HCT116 (cell line): ENCODE data around the gene NEURL1. TPM values are rescaled to one million over a fixed set of nuclear protein-coding genes. Genes with fewer than 3 reads are reported as not detected.

Experiments used
- ATAC-seq: fragments of 200-7000 bp; cut with Tn5 transposase; 2 replicates; pipeline ENCODE4 v1.9.1; 2020; ENCODE audit warnings: mild to moderate bottlenecking, moderate library complexity
- BruUV-seq: library from RNA; stranded (reverse); fragments of 400-500 nt; replicated peaks from 2 replicates; lab custom pipeline; 2021; lab: Mats Ljungman, UMichigan
- CTCF ChIA-PET: fragments of 300-600 bp; sonication (Branson Sonifier 250); formaldehyde crosslinking; loops from one replicate; lab custom pipeline; 2021; ENCODE audit warnings: antibody characterized with exemption; lab: Charles Lee
- POLR2A ChIA-PET: fragments of 300-600, 350-600 bp; sonication (Branson Sonifier 250); formaldehyde crosslinking; loops from one replicate; lab custom pipeline; 2021; ENCODE audit warnings: antibody characterized with exemption; lab: Charles Lee
- RAD21 ChIA-PET, 2 experiments: fragments of 300-600 bp; sonication (Branson Sonifier 250); formaldehyde crosslinking; loops; one replicate each; lab custom pipeline; 2023; ENCODE audit warnings: low total read pairs in 2 of 2; ENCODE audit not compliant: uncharacterized antibody in 2 of 2, unreplicated experiment in 2 of 2, low non-redundant PET in 1 of 2; lab: Charles Lee
- DNase-seq: peaks from one replicate; pipeline ENCODE4 v3.0.0-alpha.2; 2010; ENCODE audit warnings: low read depth, low spot score
- H2AFZ ChIP-seq: fragments of 200-600 bp; shearing (Covaris generic), sonication (generic); 2 replicates; pipeline ENCODE4 v1.6.1; 2017; ENCODE audit warnings: low read depth, mixed run types, mixed read lengths, antibody characterized with exemption, low read length; ENCODE audit not compliant: poor library complexity, severe bottlenecking
- H3K27ac ChIP-seq: 2 replicates; pipeline ENCODE4 v1.5.1; 2012; ENCODE audit warnings: low read depth, low read length
- H3K27me3 ChIP-seq: fragments of 200-600 bp; sonication (generic); 2 replicates; pipeline ENCODE4 v1.6.1; 2016; ENCODE audit warnings: mixed run types, low read length, mixed read lengths; ENCODE audit not compliant: insufficient read depth
- H3K36me3 ChIP-seq, 2 experiments: fragments of 200-500 bp in 1 of 2; fragments of 200-600 bp in 1 of 2; sonication (Bioruptor generic) in 1 of 2; sonication (generic) in 1 of 2; 2 replicates each; pipeline versions ENCODE4 v1.5.1 to v1.6.1; 2014 to 2016; ENCODE audit warnings: low read length in 2 of 2, inconsistent platforms in 1 of 2, mixed read lengths in 1 of 2, mixed run types in 1 of 2; ENCODE audit not compliant: insufficient read depth in 2 of 2, control insufficient read depth in 1 of 2
- H3K4me1 ChIP-seq, 2 experiments: fragments of 200-600 bp in 1 of 2; sonication (generic) in 1 of 2; 2 replicates each; pipeline versions ENCODE4 v1.5.1 to v1.6.1; 2012 to 2017; ENCODE audit warnings: low read length in 2 of 2, inconsistent platforms in 1 of 2, mild to moderate bottlenecking in 1 of 2, mixed read lengths in 1 of 2, mixed run types in 1 of 2, moderate library complexity in 1 of 2; ENCODE audit not compliant: insufficient read depth in 2 of 2, control insufficient read depth in 1 of 2
- H3K4me2 ChIP-seq: fragments of 200-600 bp; sonication (generic); 2 replicates; pipeline ENCODE4 v1.6.1; 2017; ENCODE audit warnings: mixed run types, low read length, mixed read lengths
- H3K4me3 ChIP-seq, 2 experiments: fragments of 200-600 bp in 1 of 2; sonication (generic) in 1 of 2; replicated peaks in 1 of 2; 2 replicates each; pipeline ENCODE4 v1.5.1; 2011 to 2016; ENCODE audit warnings: low read length in 2 of 2, control low read depth in 1 of 2, low read depth in 1 of 2, mild to moderate bottlenecking in 1 of 2, mixed read lengths in 1 of 2, mixed run types in 1 of 2
- H3K79me2 ChIP-seq: fragments of 200-600 bp; sonication (generic); 2 replicates; pipeline ENCODE4 v1.6.1; 2017; ENCODE audit warnings: mild to moderate bottlenecking, mixed run types, low read length, moderate library complexity, mixed read lengths; ENCODE audit not compliant: insufficient read depth
- H3K9ac ChIP-seq: fragments of 200-600 bp; sonication (generic); 2 replicates; pipeline ENCODE4 v1.6.1; 2016; ENCODE audit warnings: low read length, mixed read lengths
- H3K9me2 ChIP-seq: fragments of 200-600 bp; sonication (generic), shearing (Covaris generic); 2 replicates; pipeline ENCODE4 v1.6.1; 2017; ENCODE audit warnings: mixed run types, mild to moderate bottlenecking, moderate library complexity; ENCODE audit not compliant: insufficient read depth
- H3K9me3 ChIP-seq, 2 experiments: fragments of 200-500 bp in 1 of 2; fragments of 200-600 bp in 1 of 2; sonication (Bioruptor generic) in 1 of 2; sonication (generic) in 1 of 2; 2 replicates each; pipeline ENCODE4 v1.6.1; 2014 to 2017; ENCODE audit warnings: low read length in 2 of 2, mixed read lengths in 2 of 2, inconsistent platforms in 1 of 2, low read depth in 1 of 2, mild to moderate bottlenecking in 1 of 2, mixed run types in 1 of 2, moderate library complexity in 1 of 2; ENCODE audit not compliant: control insufficient read depth in 1 of 2, insufficient read depth in 1 of 2
- H4K20me1 ChIP-seq: fragments of 200-600 bp; sonication (generic), shearing (Covaris generic); 2 replicates; pipeline ENCODE4 v1.6.1; 2017; ENCODE audit warnings: mixed run types, mild to moderate bottlenecking, moderate library complexity; ENCODE audit not compliant: insufficient read depth
- ATF3 ChIP-seq: IDR thresholded peaks from 2 replicates; pipeline ENCODE4 v1.6.1; 2012
- CBX3 ChIP-seq: IDR thresholded peaks from 2 replicates; pipeline ENCODE4 v1.6.1; 2012; ENCODE audit warnings: low read depth
- EZH2 ChIP-seq: fragments of 200-600 bp; sonication (generic); IDR thresholded peaks from 2 replicates; pipeline ENCODE4 v1.6.1; 2017; ENCODE audit warnings: antibody characterized with exemption, mixed run types
- EZH2phosphoT487 ChIP-seq: fragments of 200-600 bp; IDR thresholded peaks from 2 replicates; pipeline ENCODE4 v1.6.1; 2018; ENCODE audit warnings: antibody characterized with exemption, borderline replicate concordance
- FOSL1 ChIP-seq: IDR thresholded peaks from 2 replicates; pipeline ENCODE4 v1.6.1; 2012; ENCODE audit warnings: low read depth
- JUND ChIP-seq: IDR thresholded peaks from 2 replicates; pipeline ENCODE4 v1.6.1; 2012
- SP1 ChIP-seq: IDR thresholded peaks from 2 replicates; pipeline ENCODE4 v1.6.1; 2012; ENCODE audit warnings: low read depth
- YY1 ChIP-seq: IDR thresholded peaks from 2 replicates; pipeline ENCODE4 v1.6.1; 2011; ENCODE audit warnings: low read length, low read depth, moderate library complexity, mild to moderate bottlenecking; ENCODE audit not compliant: insufficient replicate concordance; ENCODE audit errors: extremely low read depth
- intact Hi-C: fragments of 100-400 bp; cut with micrococcal nuclease; formaldehyde crosslinking; loops from 2 replicates; pipeline ENCODE4 v1.10.0; 2022
- total RNA-seq: library from RNA; stranded (reverse); gene quantifications from one replicate; pipeline ENCODE4 v1.2.1, GENCODE V29; 2021; ENCODE audit not compliant: unreplicated experiment

Gene NEURL1
- total RNA-seq, 1 experiment from 2014 or later: 1.4 TPM

DNA sequence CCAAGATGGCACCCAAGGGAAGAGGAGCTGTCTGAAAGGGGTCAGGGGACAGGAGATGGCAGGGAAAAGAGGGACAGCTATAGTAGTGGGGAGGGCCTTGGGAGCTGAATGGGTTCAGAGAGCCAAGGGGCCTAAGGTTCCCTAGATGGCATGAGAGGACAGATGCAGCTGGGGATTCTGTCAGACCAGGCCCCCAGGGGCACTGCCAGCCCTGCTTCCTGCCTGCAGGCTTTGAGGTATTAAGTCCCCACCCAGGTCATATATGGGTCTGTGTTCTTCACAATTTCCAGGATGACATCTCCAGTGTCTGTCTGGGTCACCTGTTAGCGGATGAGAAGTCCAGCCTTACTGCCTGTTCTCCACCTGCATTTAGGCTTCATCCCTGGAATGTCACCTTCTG lies 56.7 kb downstream of the NEURL1 start:
- no peak overlapping the region for H3K9ac ChIP-seq
- no peaks in the 10 kb centered on the region for H3K36me3 ChIP-seq
- no peaks in the 10 kb centered on the region for H3K9me2 ChIP-seq
- no peak for ATAC-seq
- H2AFZ ChIP-seq: no peak overlapping the region
- H3K27me3 ChIP-seq: no peaks in the 10 kb centered on the region
- H3K9me3 ChIP-seq: no peaks in the 10 kb centered on the region
- H3K4me3 ChIP-seq: no peak overlapping the region
- ChIA-PET RAD21 (no interaction called here), CTCF (no interaction called here)
- intact Hi-C loops: no loop called here
- no TSS peak for BruUV-seq
- H3K27ac ChIP-seq: no peak overlapping the region
- no peaks in the 10 kb centered on the region for H4K20me1 ChIP-seq
- no peak for DNase-seq
- H3K4me1 ChIP-seq: peaks cover 4 to 16% of the 10 kb centered on the region in 2 experiments; a peak in 3 of 4 replicates
- no peaks in the 10 kb centered on the region for H3K79me2 ChIP-seq
- no peak for TF ChIP-seq SP1
- no peak for TF ChIP-seq ATF3
- TF ChIP-seq YY1: no peak
- TF ChIP-seq, all 23 proteins: peak for 0
- POLR2A ChIA-PET: no interaction called here
- no peak overlapping the region for H3K4me2 ChIP-seq

- RAD21 ChIA-PET: no interaction called here
- no peaks in the 10 kb centered on the region for H3K9me2 ChIP-seq
- TF ChIP-seq SP1 (no peak), EZH2phosphoT487 (no peak), EZH2 (no peak), FOSL1 (no peak), CBX3 (no peak), ATF3 (no peak), JUND (no peak)
- TF ChIP-seq, all 23 proteins: peak for 0
- intact Hi-C loops: no loop called here
- H3K9me3 ChIP-seq: no peaks in the 10 kb centered on the region
- CTCF ChIA-PET: interaction anchor here (0.6 to 1.9 kb wide), 4 partner anchors 9 to 13 kb away, joined by 3 to 4 read pairs (median 3); no protein-coding TSS in a partner anchor
- no peak overlapping the region for H3K9ac ChIP-seq
- BruUV-seq: no TSS peak
- no peak overlapping the region for H3K27ac ChIP-seq
- H3K36me3 ChIP-seq: no peaks in the 10 kb centered on the region
- no peaks in the 10 kb centered on the region for H3K27me3 ChIP-seq
- POLR2A ChIA-PET: no interaction called here
- no peak overlapping the region for H3K4me3 ChIP-seq
- H3K4me1 ChIP-seq: peaks cover 0 to 10% of the 10 kb centered on the region in 2 experiments; a peak in 1 of 4 replicates
- H4K20me1 ChIP-seq: no peaks in the 10 kb centered on the region
- H2AFZ ChIP-seq: no peak overlapping the region
- no peaks in the 10 kb centered on the region for H3K79me2 ChIP-seq
- no peak overlapping the region for H3K4me2 ChIP-seq
- no peak for DNase-seq
- no peak for ATAC-seq
Measured at GRCh38 chr10:103551619-103552602, 58.4 kb downstream of the NEURL1 start.
